Fibroblast of lung (primary cell): ENCODE data around the gene NLRP6.

Experiments
- CTCF ChIP-seq, 2 donors: IDR thresholded peaks in 1 of 2; conservative IDR thresholded peaks in 1 of 2; 1 replicate in 1 of 2; 2 replicates in 1 of 2; pipeline ENCODE4 v1.5.1; 2011 to 2012; ENCODE audit warnings: low read length in 2 of 2, control low read depth in 1 of 2, inconsistent platforms in 1 of 2, low read depth in 1 of 2, mild to moderate bottlenecking in 1 of 2
- EZH2 ChIP-seq: IDR thresholded peaks from 2 replicates; pipeline ENCODE4 v1.5.1; 2012; ENCODE audit warnings: low read length, control low read depth, mild to moderate bottlenecking; ENCODE audit errors: missing control alignments

GRCh38 chr11:330307-330693 is 52.1 kb downstream of the NLRP6 start:
- TF ChIP-seq CTCF (conservative IDR thresholded peaks at IDR 0.05 in 1 of 2, IDR thresholded peaks at IDR 0.05 in 1 of 2; ENCODE audit: low read depth in 1 of 2, low read length in 2 of 2): no peak
- no peak for TF ChIP-seq EZH2
